ENCODE measurements around the gene CYTL1.
"Not testable (repeated sequence)": the region's sequence is repeated elsewhere in the genome, so short reads cannot be mapped to it uniquely, and the experiment has no call there.

Gene CYTL1

GRCh38 chr4:5019274-5019673 is at the start of gene CYTL1:
CYTL1 (minus strand) TSS chr4:5019458; CDS start chr4:5019445, 13 bp downstream.
- H3K4me3 ChIP-seq (ENCODE audit: control insufficient read depth, low read depth, low read length) = no peak within 1 kb of the TSS
- no peak for DNase-seq (ENCODE audit: low read depth)
- TF ChIP-seq CTCF (IDR thresholded peaks at IDR 0.05; ENCODE audit: control insufficient read depth, insufficient read depth, low read depth, low read length, missing control alignments) = no peak

- TF ChIP-seq CTCF (IDR thresholded peaks at IDR 0.05; ENCODE audit: control insufficient read depth, insufficient read depth, low read depth, low read length, missing control alignments) = no peak
- DNase-seq (ENCODE audit: low read depth) = no peak
- no peak overlapping the region for H3K4me3 ChIP-seq (ENCODE audit: control insufficient read depth, low read depth, low read length)
Measured at GRCh38 chr4:5067908-5068307, 48.6 kb upstream of the CYTL1 start.

- DNase-seq (ENCODE audit: low read depth); H3K4me3 ChIP-seq (ENCODE audit: control insufficient read depth, low read depth, low read length): not testable (repeated sequence)
Measured at GRCh38 chr4:5066968-5067367, 47.7 kb upstream of the CYTL1 start.

- TF ChIP-seq CTCF (IDR thresholded peaks at IDR 0.05; ENCODE audit: control insufficient read depth, insufficient read depth, low read depth, low read length, missing control alignments) = no peak
- H3K4me3 ChIP-seq (ENCODE audit: control insufficient read depth, low read depth, low read length) = no peak overlapping the region
- DNase-seq (ENCODE audit: low read depth) = no peak
Measured at GRCh38 chr4:5066101-5066500, 46.8 kb upstream of the CYTL1 start.

GRCh38 chr4:5055411-5055810 is 36.2 kb upstream of the CYTL1 start:
- TF ChIP-seq CTCF (IDR thresholded peaks at IDR 0.05; ENCODE audit: control insufficient read depth, insufficient read depth, low read depth, low read length, missing control alignments) = no peak
- DNase-seq (ENCODE audit: low read depth) = no peak
- H3K4me3 ChIP-seq (ENCODE audit: control insufficient read depth, low read depth, low read length) = no peak overlapping the region

GRCh38 chr4:5054532-5054931 is 35.3 kb upstream of the CYTL1 start:
- DNase-seq (ENCODE audit: low read depth) = no peak
- H3K4me3 ChIP-seq (ENCODE audit: control insufficient read depth, low read depth, low read length) = no peak overlapping the region
- no peak for TF ChIP-seq CTCF (IDR thresholded peaks at IDR 0.05; ENCODE audit: control insufficient read depth, insufficient read depth, low read depth, low read length, missing control alignments)

- DNase-seq (ENCODE audit: low read depth) = no peak
- no peak overlapping the region for H3K4me3 ChIP-seq (ENCODE audit: control insufficient read depth, low read depth, low read length)
- TF ChIP-seq CTCF (IDR thresholded peaks at IDR 0.05; ENCODE audit: control insufficient read depth, insufficient read depth, low read depth, low read length, missing control alignments) = no peak
Measured at GRCh38 chr4:5052726-5053425, 33.6 kb upstream of the CYTL1 start.
